Measurements from ENCODE around the gene LRRN3. TPM values are rescaled to one million over a fixed set of nuclear protein-coding genes. Genes with fewer than 3 reads are reported as not detected.

Gene LRRN3
- total and polyA plus RNA-seq, 8 donors, result 0.30 to 1.3 (median 0.46) TPM; not detected in 1

GRCh38 chr7:111172564-111173257 lies 81.8 kb downstream of the LRRN3 start:
- Histone ChIP-seq H3K9me3 (no peaks in the 10 kb centered on the region), H3K27me3 (no peaks in the 10 kb centered on the region), H3K36me3 (no peaks in the 10 kb centered on the region), H3K4me1 (peaks cover 0 to 6% (median 0%) of the 10 kb centered on the region in 3 donors), H3K27ac (no peak overlapping the region), H3K4me3 (no peak overlapping the region)
- DNase-seq, result no peak
- no peak for TF ChIP-seq CTCF (IDR thresholded peaks at IDR 0.05)
- ATAC-seq, result no peak
- FAIRE-seq, result no peak
- intact Hi-C loops (cut with DNase I), result no loop called here
- 93 to 95% methylated on average over 2 of the region's 2 CpGs for WGBS, 2 donors

- FAIRE-seq (no peak), DNase-seq (no peak), ATAC-seq (no peak)
- Histone ChIP-seq H3K27me3 (no peaks in the 10 kb centered on the region), H3K36me3 (no peaks in the 10 kb centered on the region), H3K9me3 (no peaks in the 10 kb centered on the region), H3K4me1 (peaks cover 0 to 6% (median 0%) of the 10 kb centered on the region in 3 donors), H3K4me3 (no peak overlapping the region), H3K27ac (no peak overlapping the region)
- TF ChIP-seq CTCF (IDR thresholded peaks at IDR 0.05), result no peak
- WGBS, 2 donors, result 75 to 98% methylated on average over 2 of the region's 2 CpGs
- intact Hi-C loops (cut with DNase I), result no loop called here
Observed at GRCh38 chr7:111173528-111173927, 82.6 kb downstream of the LRRN3 start.

- no peaks in the 10 kb centered on the region for H3K36me3 ChIP-seq
- FAIRE-seq (no peak), DNase-seq (no peak), ATAC-seq (no peak)
- no peak overlapping the region for H3K4me3 ChIP-seq
- 73 to 81% methylated on average over 2 of the region's 2 CpGs for WGBS, 2 donors
- intact Hi-C loops (cut with DNase I), result no loop called here
- no peaks in the 10 kb centered on the region for H3K9me3 ChIP-seq
- H3K4me1 ChIP-seq, result peaks cover 0 to 6% (median 0%) of the 10 kb centered on the region in 3 donors
- no peak overlapping the region for H3K27ac ChIP-seq
- no peaks in the 10 kb centered on the region for H3K27me3 ChIP-seq
- no peak for TF ChIP-seq CTCF (IDR thresholded peaks at IDR 0.05)
Observed at GRCh38 chr7:111173990-111174389, 83.1 kb downstream of the LRRN3 start.

- no peak overlapping the region for H3K4me3 ChIP-seq
- no peak for ATAC-seq
- TF ChIP-seq CTCF (IDR thresholded peaks at IDR 0.05), result no peak
- 22 to 26% methylated on average over 3 of the region's 3 CpGs for WGBS, 2 donors
- intact Hi-C loops (cut with DNase I), result no loop called here
- no peak for FAIRE-seq
- no peaks in the 10 kb centered on the region for H3K9me3 ChIP-seq
- no peaks in the 10 kb centered on the region for H3K36me3 ChIP-seq
- H3K4me1 ChIP-seq, result peaks cover 0 to 6% (median 0%) of the 10 kb centered on the region in 3 donors
- no peak overlapping the region for H3K27ac ChIP-seq
- H3K27me3 ChIP-seq, result no peaks in the 10 kb centered on the region
- DNase-seq, result no peak
Observed at GRCh38 chr7:111174510-111174909, 83.6 kb downstream of the LRRN3 start.
